ENCODE results near the gene COMMD9.

Gene COMMD9

GRCh38 chr11:36247493-36247892, 41.7 kb downstream of the COMMD9 start:
- Histone ChIP-seq H3K79me2 (ENCODE audit: insufficient read depth, low read length) (no peaks in the 10 kb centered on the region), H2AFZ (ENCODE audit: low read length) (no peak overlapping the region), H3K36me3 (ENCODE audit: insufficient read depth, low read length) (no peaks in the 10 kb centered on the region), H3K9me2 (replicated peaks; ENCODE audit: low read depth, low read length) (no peaks in the 10 kb centered on the region), H3K27me3 (ENCODE audit: insufficient read depth, low read length, poor library complexity, severe bottlenecking) (no peaks in the 10 kb centered on the region), H3K4me2 (ENCODE audit: low read depth, low read length, poor library complexity, severe bottlenecking) (no peak overlapping the region), H3K9me3 (ENCODE audit: insufficient read depth, low read depth, low read length) (no peaks in the 10 kb centered on the region), H3K4me1 (ENCODE audit: insufficient read depth, low read length, poor library complexity, severe bottlenecking) (no peaks in the 10 kb centered on the region), H3F3A (ENCODE audit: low read depth) (no peaks in the 10 kb centered on the region), H3K4me3 (ENCODE audit: low read length, poor library complexity, severe bottlenecking) (no peak overlapping the region), H4K20me1 (ENCODE audit: insufficient read depth, low read length, poor library complexity, severe bottlenecking) (no peaks in the 10 kb centered on the region), H3K9ac (ENCODE audit: low read depth, low read length, poor library complexity, severe bottlenecking) (no peak overlapping the region)
- TF ChIP-seq EZH2phosphoT487 (IDR thresholded peaks at IDR 0.05; ENCODE audit: borderline replicate concordance) (no peak), CTCF (conservative IDR thresholded peaks at IDR 0.05; ENCODE audit: low read length) (no peak)

- Histone ChIP-seq H3F3A (ENCODE audit: low read depth) (no peaks in the 10 kb centered on the region), H4K20me1 (ENCODE audit: insufficient read depth, low read length, poor library complexity, severe bottlenecking) (no peaks in the 10 kb centered on the region), H3K4me1 (ENCODE audit: insufficient read depth, low read length, poor library complexity, severe bottlenecking) (no peaks in the 10 kb centered on the region), H3K4me2 (ENCODE audit: low read depth, low read length, poor library complexity, severe bottlenecking) (no peak overlapping the region), H2AFZ (ENCODE audit: low read length) (no peak overlapping the region), H3K4me3 (ENCODE audit: low read length, poor library complexity, severe bottlenecking) (no peak overlapping the region), H3K36me3 (ENCODE audit: insufficient read depth, low read length) (no peaks in the 10 kb centered on the region), H3K9ac (ENCODE audit: low read depth, low read length, poor library complexity, severe bottlenecking) (no peak overlapping the region), H3K27me3 (ENCODE audit: insufficient read depth, low read length, poor library complexity, severe bottlenecking) (no peaks in the 10 kb centered on the region), H3K79me2 (ENCODE audit: insufficient read depth, low read length) (no peaks in the 10 kb centered on the region), H3K9me3 (ENCODE audit: insufficient read depth, low read depth, low read length) (no peaks in the 10 kb centered on the region), H3K9me2 (replicated peaks; ENCODE audit: low read depth, low read length) (no peaks in the 10 kb centered on the region)
- TF ChIP-seq EZH2phosphoT487 (IDR thresholded peaks at IDR 0.05; ENCODE audit: borderline replicate concordance) (no peak), CTCF (conservative IDR thresholded peaks at IDR 0.05; ENCODE audit: low read length) (no peak)
Observed at GRCh38 chr11:36243641-36244040, 45.6 kb downstream of the COMMD9 start.

- Histone ChIP-seq H3K4me2 (ENCODE audit: low read depth, low read length, poor library complexity, severe bottlenecking) (no peak overlapping the region), H3K27me3 (ENCODE audit: insufficient read depth, low read length, poor library complexity, severe bottlenecking) (no peaks in the 10 kb centered on the region), H3F3A (ENCODE audit: low read depth) (no peaks in the 10 kb centered on the region), H3K9me3 (ENCODE audit: insufficient read depth, low read depth, low read length) (no peaks in the 10 kb centered on the region), H3K4me3 (ENCODE audit: low read length, poor library complexity, severe bottlenecking) (no peak overlapping the region), H2AFZ (ENCODE audit: low read length) (no peak overlapping the region), H3K9ac (ENCODE audit: low read depth, low read length, poor library complexity, severe bottlenecking) (no peak overlapping the region), H3K4me1 (ENCODE audit: insufficient read depth, low read length, poor library complexity, severe bottlenecking) (no peaks in the 10 kb centered on the region), H3K79me2 (ENCODE audit: insufficient read depth, low read length) (no peaks in the 10 kb centered on the region), H4K20me1 (ENCODE audit: insufficient read depth, low read length, poor library complexity, severe bottlenecking) (no peaks in the 10 kb centered on the region), H3K36me3 (ENCODE audit: insufficient read depth, low read length) (no peaks in the 10 kb centered on the region), H3K9me2 (replicated peaks; ENCODE audit: low read depth, low read length) (no peaks in the 10 kb centered on the region)
- TF ChIP-seq EZH2phosphoT487 (IDR thresholded peaks at IDR 0.05; ENCODE audit: borderline replicate concordance) (no peak), CTCF (conservative IDR thresholded peaks at IDR 0.05; ENCODE audit: low read length) (no peak)
Observed at GRCh38 chr11:36241497-36241896, 47.7 kb downstream of the COMMD9 start.
